WTC11 (cell line): ENCODE measurements around the gene EPHB6. TPM values are rescaled to one million over a fixed set of nuclear protein-coding genes. Genes with fewer than 3 reads are reported as not detected.

Experiments used
- ATAC-seq: fragments of 200-7000 bp; cut with Tn5 transposase; 2 replicates; pipeline ENCODE4 v1.10.0; 2021; ENCODE audit warnings: mild to moderate bottlenecking, moderate library complexity
- CTCF ChIA-PET: fragments of 300-600 bp; sonication (Branson Sonifier 250); formaldehyde crosslinking; loops from one replicate; lab custom pipeline; 2021; ENCODE audit warnings: antibody characterized with exemption; lab: Charles Lee
- POLR2A ChIA-PET: fragments of 350-600 bp; sonication (Branson Sonifier 250); formaldehyde crosslinking; loops from one replicate; lab custom pipeline; 2021; ENCODE audit warnings: antibody characterized with exemption; lab: Charles Lee
- DNase-seq: peaks from one replicate; pipeline ENCODE4 v3.0.0; 2021; ENCODE audit warnings: low spot score
- H3K27ac Mint-ChIP-seq: 2 replicates; pipeline ENCODE4 v1.8.0; 2021; ENCODE audit warnings: mixed read lengths
- H3K27me3 Mint-ChIP-seq: 2 replicates; pipeline ENCODE4 v1.8.0; 2021; ENCODE audit warnings: low read depth, mild to moderate bottlenecking, moderate library complexity, mixed read lengths
- H3K36me3 Mint-ChIP-seq: 2 replicates; pipeline ENCODE4 v1.8.0; 2021; ENCODE audit warnings: mixed read lengths
- H3K4me1 Mint-ChIP-seq: 2 replicates; pipeline ENCODE4 v1.8.0; 2022; ENCODE audit warnings: mixed read lengths
- H3K4me3 Mint-ChIP-seq: 2 replicates; pipeline ENCODE4 v1.8.0; 2021; ENCODE audit warnings: mild to moderate bottlenecking, moderate library complexity, mixed read lengths
- H3K9me3 Mint-ChIP-seq: 2 replicates; pipeline ENCODE4 v1.8.0; 2021; ENCODE audit warnings: mixed read lengths
- ARID4B ChIP-seq: sonication (generic); formaldehyde crosslinking; IDR thresholded peaks from 2 replicates; pipeline ENCODE4 v1.8.0; 2023; ENCODE audit warnings: missing genetic modification reagents, mild to moderate bottlenecking, borderline replicate concordance
- ATF2 ChIP-seq: sonication (generic); formaldehyde crosslinking; IDR thresholded peaks from 2 replicates; pipeline ENCODE4 v1.8.1; 2022; ENCODE audit warnings: low read depth, missing genetic modification reagents, borderline replicate concordance
- E2F4 ChIP-seq: sonication (generic); formaldehyde crosslinking; IDR thresholded peaks from 2 replicates; pipeline ENCODE4 v1.8.1; 2022; ENCODE audit warnings: low read depth, mild to moderate bottlenecking, moderate library complexity, missing genetic modification reagents, borderline replicate concordance
- E2F5 ChIP-seq: sonication (generic); formaldehyde crosslinking; IDR thresholded peaks from 2 replicates; pipeline ENCODE4 v1.8.1; 2022; ENCODE audit warnings: mild to moderate bottlenecking, moderate library complexity, missing genetic modification reagents
- EMX1 ChIP-seq: fragments of 250-450 bp; sonication (Bioruptor Pico); IDR thresholded peaks from 2 replicates; pipeline ENCODE4 v1.8.0; 2021; ENCODE audit warnings: mild to moderate bottlenecking
- ETV6 ChIP-seq: sonication (generic); formaldehyde crosslinking; IDR thresholded peaks from 2 replicates; pipeline ENCODE4 v1.8.1; 2022; ENCODE audit warnings: mild to moderate bottlenecking, missing genetic modification reagents
- FOXP1 ChIP-seq: sonication (generic); formaldehyde crosslinking; IDR thresholded peaks from 2 replicates; pipeline ENCODE4 v1.8.0; 2022; ENCODE audit warnings: missing genetic modification reagents, mild to moderate bottlenecking, moderate library complexity, borderline replicate concordance
- IRF1 ChIP-seq: sonication (generic); formaldehyde crosslinking; IDR thresholded peaks from 2 replicates; pipeline ENCODE4 v1.8.0; 2023; ENCODE audit warnings: missing genetic modification reagents
- NFYB ChIP-seq: sonication (generic); formaldehyde crosslinking; conservative IDR thresholded peaks from 2 replicates; pipeline ENCODE4 v1.8.0; 2022; ENCODE audit warnings: low read depth, missing genetic modification reagents
- NR1H2 ChIP-seq: sonication (generic); formaldehyde crosslinking; IDR thresholded peaks from 2 replicates; pipeline ENCODE4 v1.9.0; 2021; ENCODE audit warnings: mild to moderate bottlenecking, moderate library complexity, missing genetic modification reagents
- NR2C2 ChIP-seq: sonication (generic); formaldehyde crosslinking; IDR thresholded peaks from 2 replicates; pipeline ENCODE4 v1.8.0; 2022; ENCODE audit warnings: mild to moderate bottlenecking, missing genetic modification reagents
- RELA ChIP-seq: sonication (generic); formaldehyde crosslinking; IDR thresholded peaks from 2 replicates; pipeline ENCODE4 v1.8.1; 2022; ENCODE audit warnings: missing genetic modification reagents, mild to moderate bottlenecking, borderline replicate concordance
- RORB ChIP-seq: fragments of 250-450 bp; sonication (Bioruptor Pico); IDR thresholded peaks from 2 replicates; pipeline ENCODE4 v1.9.0; 2021; ENCODE audit warnings: mild to moderate bottlenecking
- STAT6 ChIP-seq: sonication (generic); formaldehyde crosslinking; conservative IDR thresholded peaks from 2 replicates; pipeline ENCODE4 v1.8.1; 2023; ENCODE audit warnings: mild to moderate bottlenecking, low read depth, missing genetic modification reagents, moderate library complexity
- ZBTB21 ChIP-seq: sonication (generic); formaldehyde crosslinking; IDR thresholded peaks from 2 replicates; pipeline ENCODE4 v1.8.1; 2023; ENCODE audit warnings: mild to moderate bottlenecking, missing genetic modification reagents, borderline replicate concordance
- ZNF121 ChIP-seq: sonication (generic); formaldehyde crosslinking; IDR thresholded peaks from 2 replicates; pipeline ENCODE4 v1.8.0; 2023; ENCODE audit warnings: missing genetic modification reagents
- ZNF281 ChIP-seq: sonication (generic); formaldehyde crosslinking; IDR thresholded peaks from 2 replicates; pipeline ENCODE4 v1.8.0; 2023; ENCODE audit warnings: mild to moderate bottlenecking, missing genetic modification reagents
- ZNF425 ChIP-seq: fragments of 250-450 bp; sonication (Bioruptor Pico); conservative IDR thresholded peaks from 2 replicates; pipeline ENCODE4 v1.9.0; 2021; ENCODE audit warnings: mild to moderate bottlenecking
- ZNF671 ChIP-seq: fragments of 250-450 bp; sonication (Bioruptor Pico); IDR thresholded peaks from 2 replicates; pipeline ENCODE4 v1.8.0; 2021; ENCODE audit warnings: mild to moderate bottlenecking
- total RNA-seq: library from RNA; stranded (reverse); gene quantifications from 3 replicates; pipeline ENCODE4 v1.2.3, GENCODE V29; 2021

Gene EPHB6
- total RNA-seq, 1 experiment from 2014 or later: 15.1 TPM

GRCh38 chr7:142835487-142835886 is 19.4 kb upstream of the EPHB6 start:
- TF ChIP-seq ZNF671 (CRISPR knock-in tag) (no peak), NR1H2 (no peak), ZNF425 (CRISPR knock-in tag) (no peak), ATF2 (CRISPR knock-in tag) (no peak), NFYB (CRISPR knock-in tag) (no peak), E2F5 (CRISPR knock-in tag) (no peak), NR2C2 (CRISPR knock-in tag) (no peak), ZNF121 (CRISPR knock-in tag) (no peak), ZBTB21 (no peak), ETV6 (no peak), RORB (CRISPR knock-in tag) (no peak), E2F4 (no peak), RELA (CRISPR knock-in tag) (no peak)
- ATAC-seq (peak; percentile 77), DNase-seq (no peak)
- Mint-ChIP-seq H3K27me3 (no peaks in the 10 kb centered on the region), H3K27ac (peak overlapping the region; percentile 24; the same call in 1 of the 2 replicates), H3K4me3 (no peak overlapping the region), H3K36me3 (no peaks in the 10 kb centered on the region), H3K9me3 (no peaks in the 10 kb centered on the region), H3K4me1 (peaks cover 10% of the 10 kb centered on the region)
- ChIA-PET CTCF (interaction anchor here (0.8 to 2.1 kb wide), 14 partner anchors 14 to 460 kb away, joined by 3 to 25 read pairs (median 5); no protein-coding TSS in a partner anchor), POLR2A (no interaction called here)

GRCh38 chr7:142836426-142836825 is 18.4 kb upstream of the EPHB6 start:
- H3K27me3 Mint-ChIP-seq: no peaks in the 10 kb centered on the region
- CTCF ChIA-PET: interaction anchor here (0.6 to 2.1 kb wide), 11 partner anchors 15 to 487 kb away, joined by 3 to 25 read pairs (median 7); no protein-coding TSS in a partner anchor
- no peak for ATAC-seq
- TF ChIP-seq FOXP1 (CRISPR knock-in tag) (no peak), STAT6 (no peak), IRF1 (no peak), ARID4B (CRISPR knock-in tag) (no peak), ZNF281 (CRISPR knock-in tag) (no peak), EMX1 (CRISPR knock-in tag) (no peak)

More at GRCh38 chr7:142836426-142836825, 18.4 kb upstream of the EPHB6 start:
- Mint-ChIP-seq H3K4me3 (no peak overlapping the region), H3K27ac (no peak overlapping the region), H3K9me3 (no peaks in the 10 kb centered on the region), H3K4me1 (peaks cover 10% of the 10 kb centered on the region), H3K36me3 (no peaks in the 10 kb centered on the region)
- POLR2A ChIA-PET: no interaction called here
- no peak for DNase-seq
